Measurements from ENCODE around the gene VASP.

Gene VASP

GRCh38 chr19:45515807-45516401, 8.6 kb downstream of the VASP start:
- no peak for DNase-seq

GRCh38 chr19:45517238-45517637, 10.0 kb downstream of the VASP start:
- no peak for DNase-seq

GRCh38 chr19:45517641-45518468, 10.6 kb downstream of the VASP start:
- DNase-seq, result no peak

DNA sequence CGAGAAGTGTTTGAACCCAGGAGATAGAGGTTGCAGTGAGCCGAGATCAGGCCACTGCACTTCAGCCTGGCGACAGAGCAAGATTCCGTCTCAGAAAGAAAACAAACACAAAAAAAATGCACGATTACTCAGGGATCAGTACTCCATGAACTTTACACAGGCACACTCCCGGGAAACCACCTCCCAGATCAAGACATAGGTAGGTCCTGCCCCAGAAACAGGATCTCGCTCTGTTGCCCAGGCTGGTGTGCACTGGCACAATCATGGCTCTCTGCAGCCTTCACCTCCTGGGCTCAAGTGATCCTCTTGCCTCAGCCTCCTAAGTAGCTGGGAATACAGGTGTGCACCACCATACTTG, 11.2 kb downstream of the VASP start:
- no peak for DNase-seq

- no peak for DNase-seq
Observed at GRCh38 chr19:45522010-45522941, 15.0 kb downstream of the VASP start.

- DNase-seq, result peak; percentile 58 to 90
Observed at GRCh38 chr19:45523642-45524256, 16.5 kb downstream of the VASP start.

DNA sequence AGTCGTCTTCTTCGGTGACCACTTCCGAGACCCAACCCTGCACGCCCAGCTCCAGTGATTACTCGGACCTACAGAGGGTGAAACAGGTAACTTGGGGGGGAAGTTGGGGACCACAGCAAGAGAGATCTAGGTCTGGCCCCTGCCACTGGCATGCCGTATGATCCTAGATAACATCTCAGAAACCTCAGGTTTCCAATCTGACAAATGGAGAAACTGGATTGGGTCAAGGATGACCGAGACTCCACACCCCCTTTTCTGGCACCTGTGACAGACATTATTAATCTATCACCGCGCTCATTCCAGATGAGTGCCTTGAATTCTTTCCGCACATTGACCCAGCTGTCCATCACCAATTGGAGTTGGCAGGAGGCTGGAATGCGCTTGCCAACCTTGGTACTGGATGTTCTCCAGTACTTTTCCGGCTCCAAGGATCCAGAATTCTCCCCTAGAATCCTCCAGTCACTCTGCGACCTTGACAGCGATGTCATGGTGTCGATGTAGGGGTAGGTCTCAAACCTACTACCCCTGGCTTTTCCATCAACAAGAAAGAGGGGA, 17.4 kb downstream of the VASP start:
- DNase-seq, result no peak

DNA sequence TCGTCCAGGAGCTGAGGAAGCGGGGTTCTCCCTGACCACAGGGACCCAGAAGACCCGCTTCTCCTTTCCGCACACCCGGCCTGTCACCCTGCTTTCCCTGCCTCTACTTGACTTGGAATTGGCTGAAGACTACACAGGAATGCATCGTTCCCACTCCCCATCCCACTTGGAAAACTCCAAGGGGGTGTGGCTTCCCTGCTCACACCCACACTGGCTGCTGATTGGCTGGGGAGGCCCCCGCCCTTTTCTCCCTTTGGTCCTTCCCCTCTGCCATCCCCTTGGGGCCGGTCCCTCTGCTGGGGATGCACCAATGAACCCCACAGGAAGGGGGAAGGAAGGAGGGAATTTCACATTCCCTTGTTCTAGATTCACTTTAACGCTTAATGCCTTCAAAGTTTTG, 18.9 kb downstream of the VASP start:
- no peak for DNase-seq

- no peak for DNase-seq
Observed at GRCh38 chr19:45526971-45527370, 19.7 kb downstream of the VASP start.

GRCh38 chr19:45527731-45528130, 20.5 kb downstream of the VASP start:
- no peak for DNase-seq

- no peak for DNase-seq
Observed at GRCh38 chr19:45528149-45528743, 21.0 kb downstream of the VASP start.

- peak in 1 of 2 experiments; percentile 48 for DNase-seq
Observed at GRCh38 chr19:45528744-45529419, 21.6 kb downstream of the VASP start.

DNA sequence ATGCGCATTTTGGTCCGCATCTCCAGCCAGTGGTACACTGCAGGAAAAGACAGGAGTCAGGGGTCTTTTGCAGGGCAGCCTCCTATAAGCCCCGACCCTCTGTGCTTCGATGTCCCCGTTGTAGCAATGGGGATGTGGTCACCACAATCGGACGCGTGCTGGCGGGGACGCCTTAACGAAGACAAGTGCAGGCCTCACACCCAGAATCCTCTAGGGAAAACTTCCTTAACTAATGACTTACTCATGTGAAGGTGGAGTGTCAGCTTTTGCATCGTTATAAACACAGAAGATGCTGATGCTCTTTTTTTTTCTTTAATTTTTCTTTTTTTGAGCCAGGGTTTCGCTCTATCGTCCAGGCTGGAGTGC, 22.1 kb downstream of the VASP start:
- no peak for DNase-seq

GRCh38 chr19:45531349-45531748, 24.1 kb downstream of the VASP start:
- no peak for DNase-seq

DNA sequence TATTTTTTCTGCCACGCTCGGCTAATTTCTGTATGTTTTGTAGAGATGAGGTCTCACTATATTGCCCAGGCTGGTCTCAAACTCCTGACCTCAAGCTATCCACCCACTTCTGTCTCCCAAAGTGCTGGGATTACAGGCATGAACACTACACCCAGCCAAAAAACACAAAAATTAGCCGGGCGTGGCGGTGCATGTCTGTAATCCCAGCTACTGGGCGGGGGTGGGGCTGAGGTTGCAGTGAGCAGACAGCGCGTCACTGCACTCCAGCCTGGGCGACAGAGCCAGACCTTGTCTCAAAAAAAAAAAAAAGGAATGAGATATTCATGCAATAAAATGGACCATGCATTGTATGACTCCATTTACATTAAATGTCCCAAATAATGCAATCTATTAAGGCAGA, 32.2 kb downstream of the VASP start:
- DNase-seq, result no peak

- no peak for DNase-seq
Observed at GRCh38 chr19:45542234-45542668, 35.0 kb downstream of the VASP start.

- DNase-seq, result no peak
Observed at GRCh38 chr19:45547211-45547770, 40.0 kb downstream of the VASP start.

GRCh38 chr19:45547965-45548609, 40.8 kb downstream of the VASP start:
- DNase-seq, result no peak

DNA sequence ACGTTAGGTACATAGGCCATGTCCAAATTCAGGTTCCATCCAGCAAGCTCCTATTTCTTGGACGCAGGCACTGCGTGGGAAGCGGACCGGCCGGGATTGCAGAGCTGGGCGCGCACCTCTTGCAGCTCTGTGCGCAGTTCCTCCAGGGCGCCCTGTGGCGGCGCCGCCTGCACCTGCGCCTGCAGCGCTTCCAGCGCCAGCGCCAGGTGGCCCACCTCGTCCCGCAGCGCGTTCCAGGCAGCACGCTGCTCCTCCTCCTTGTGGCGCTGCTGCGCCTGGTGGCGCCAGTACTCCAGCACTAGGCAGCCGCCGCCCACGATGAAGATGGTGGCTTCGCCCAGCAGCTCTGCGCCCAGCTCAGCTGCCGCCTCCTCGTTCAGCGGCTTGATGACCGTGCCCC, 46.2 kb downstream of the VASP start:
- DNase-seq, result no peak

- no peak for DNase-seq
Observed at GRCh38 chr19:45554481-45554880, 47.2 kb downstream of the VASP start.

GRCh38 chr19:45556835-45557234, 49.6 kb downstream of the VASP start:
- no peak for DNase-seq

All from cerebellar nuclear complex (tissue), 1 donor.